Measurements from ENCODE around the gene RAB40C.

- TF ChIP-seq CTCF (IDR thresholded peaks at IDR 0.05) (no peak), ZFX (IDR thresholded peaks at IDR 0.05; ENCODE audit: borderline replicate concordance) (no peak)
Measured at GRCh38 chr16:629833-630248, 40.0 kb downstream of the RAB40C start.

Measured in 22Rv1 (cell line).